Neural cell (in vitro differentiated cells): ENCODE data around the gene ARHGAP6. TPM values are rescaled to one million over a fixed set of nuclear protein-coding genes. Genes with fewer than 3 reads are reported as not detected.

Experiments
- H2AFZ ChIP-seq: fragments of 200-600, 300-800 bp; sonication (generic), shearing (Covaris generic); 2 replicates; pipeline ENCODE4 v1.6.0; 2014; ENCODE audit warnings: low read depth, mild to moderate bottlenecking, antibody characterized with exemption, low read length, moderate library complexity
- H3F3A ChIP-seq: fragments of 200-600 bp; shearing (Covaris generic); 2 replicates; pipeline ENCODE4 v1.6.1; 2016; ENCODE audit warnings: mild to moderate bottlenecking, moderate library complexity, mixed read lengths, antibody characterized with exemption, low read length; ENCODE audit not compliant: insufficient read depth, poor library complexity, severe bottlenecking
- H3K27ac ChIP-seq: fragments of 200-600, 300-800 bp; sonication (generic), shearing (Covaris generic); 2 replicates; pipeline ENCODE4 v1.5.1; 2014; ENCODE audit warnings: mild to moderate bottlenecking, low read length, moderate library complexity
- H3K27me3 ChIP-seq: fragments of 300-800, 200-600 bp; sonication (generic), shearing (Covaris generic); 2 replicates; pipeline ENCODE4 v1.6.0; 2014; ENCODE audit warnings: mild to moderate bottlenecking, low read depth, low read length, moderate library complexity; ENCODE audit not compliant: insufficient read depth
- H3K36me3 ChIP-seq: fragments of 300-800, 200-600 bp; sonication (generic), shearing (Covaris generic); 2 replicates; pipeline ENCODE4 v1.5.1; 2014; ENCODE audit warnings: mild to moderate bottlenecking, antibody characterized with exemption, low read length, moderate library complexity; ENCODE audit not compliant: insufficient read depth
- H3K4me2 ChIP-seq: fragments of 300-800, 200-600 bp; sonication (generic), shearing (Covaris generic); 2 replicates; pipeline ENCODE4 v1.6.0; 2014; ENCODE audit warnings: mild to moderate bottlenecking, low read length
- H3K4me3 ChIP-seq: fragments of 300-800, 200-600 bp; sonication (generic), shearing (Covaris generic); 2 replicates; pipeline ENCODE4 v1.5.1; 2014; ENCODE audit warnings: mild to moderate bottlenecking, low read length, moderate library complexity
- H3K79me2 ChIP-seq: fragments of 200-600 bp; shearing (Covaris generic); replicated peaks from 2 replicates; pipeline ENCODE4 v1.6.0; 2014; ENCODE audit warnings: mild to moderate bottlenecking, low read length, moderate library complexity; ENCODE audit not compliant: insufficient read depth
- H3K9ac ChIP-seq: fragments of 300-800, 200-600 bp; sonication (generic), shearing (Covaris generic); 2 replicates; pipeline ENCODE4 v1.6.1; 2016; ENCODE audit warnings: mild to moderate bottlenecking, low read length, mixed read lengths
- H3K9me2 ChIP-seq: fragments of 200-600 bp; shearing (Covaris generic); 2 replicates; pipeline ENCODE4 v1.6.1; 2016; ENCODE audit warnings: mild to moderate bottlenecking, low read length, mixed read lengths; ENCODE audit not compliant: insufficient read depth
- H3K9me3 ChIP-seq: fragments of 200-600, 300-800 bp; sonication (generic), shearing (Covaris generic); 2 replicates; pipeline ENCODE4 v1.6.1; 2016; ENCODE audit warnings: mild to moderate bottlenecking, mixed run types, low read length, moderate library complexity, mixed read lengths
- H4K20me1 ChIP-seq: fragments of 200-600 bp; shearing (Covaris generic); 2 replicates; pipeline ENCODE4 v1.6.1; 2016; ENCODE audit warnings: mild to moderate bottlenecking, mixed run types; ENCODE audit not compliant: insufficient read depth
- EP300 ChIP-seq: fragments of 450-650 bp; conservative IDR thresholded peaks from 2 replicates; pipeline ENCODE4 v1.6.1; 2014; ENCODE audit warnings: antibody characterized with exemption, mild to moderate bottlenecking, moderate library complexity; ENCODE audit not compliant: poor library complexity, severe bottlenecking
- EZH2 ChIP-seq: fragments of 200-600, 300-800 bp; shearing (Covaris generic), sonication (generic); IDR thresholded peaks from 2 replicates; pipeline ENCODE4 v1.6.1; 2014; ENCODE audit warnings: antibody characterized with exemption, low read length, borderline replicate concordance, mild to moderate bottlenecking; ENCODE audit not compliant: insufficient read depth, poor library complexity, severe bottlenecking
- MXI1 ChIP-seq: fragments of 450-650 bp; conservative IDR thresholded peaks from 2 replicates; pipeline ENCODE4 v1.6.1; 2014; ENCODE audit warnings: antibody characterized with exemption, mild to moderate bottlenecking; ENCODE audit not compliant: poor library complexity, severe bottlenecking
- POLR2AphosphoS5 ChIP-seq: IDR thresholded peaks from 2 replicates; pipeline ENCODE4 v1.6.1; 2012
- RAD21 ChIP-seq: fragments of 450-650 bp; conservative IDR thresholded peaks from 2 replicates; pipeline ENCODE4 v1.6.1; 2014; ENCODE audit warnings: antibody characterized with exemption, mild to moderate bottlenecking, moderate library complexity
- SMC3 ChIP-seq: fragments of 450-650 bp; conservative IDR thresholded peaks from 2 replicates; pipeline ENCODE4 v1.6.1; 2014; ENCODE audit warnings: antibody characterized with exemption, mild to moderate bottlenecking, moderate library complexity; ENCODE audit not compliant: poor library complexity
- TAF1 ChIP-seq: IDR thresholded peaks from 2 replicates; pipeline ENCODE4 v1.6.1; 2012; ENCODE audit warnings: low read depth
- polyA plus RNA-seq: library from polyadenylated mRNA; depleted of rRNA; stranded (reverse); fragments of >200 nt; gene quantifications from 2 replicates; pipeline ENCODE4 v1.2.3, GENCODE V29; 2014
- TF ChIP-seq, protein P1 (sequence below): IDR thresholded peaks from 2 replicates; pipeline ENCODE4 v1.6.1; 2012; ENCODE audit warnings: borderline replicate concordance
- TF ChIP-seq, protein P2 (sequence below): fragments of 450-650 bp; IDR thresholded peaks from 2 replicates; pipeline ENCODE4 v1.5.1; 2014; ENCODE audit warnings: antibody characterized with exemption, mild to moderate bottlenecking, moderate library complexity; ENCODE audit not compliant: poor library complexity, severe bottlenecking

Gene ARHGAP6
- polyA plus RNA-seq, 1 donor from 2014 or later = 0.40 TPM

DNA sequence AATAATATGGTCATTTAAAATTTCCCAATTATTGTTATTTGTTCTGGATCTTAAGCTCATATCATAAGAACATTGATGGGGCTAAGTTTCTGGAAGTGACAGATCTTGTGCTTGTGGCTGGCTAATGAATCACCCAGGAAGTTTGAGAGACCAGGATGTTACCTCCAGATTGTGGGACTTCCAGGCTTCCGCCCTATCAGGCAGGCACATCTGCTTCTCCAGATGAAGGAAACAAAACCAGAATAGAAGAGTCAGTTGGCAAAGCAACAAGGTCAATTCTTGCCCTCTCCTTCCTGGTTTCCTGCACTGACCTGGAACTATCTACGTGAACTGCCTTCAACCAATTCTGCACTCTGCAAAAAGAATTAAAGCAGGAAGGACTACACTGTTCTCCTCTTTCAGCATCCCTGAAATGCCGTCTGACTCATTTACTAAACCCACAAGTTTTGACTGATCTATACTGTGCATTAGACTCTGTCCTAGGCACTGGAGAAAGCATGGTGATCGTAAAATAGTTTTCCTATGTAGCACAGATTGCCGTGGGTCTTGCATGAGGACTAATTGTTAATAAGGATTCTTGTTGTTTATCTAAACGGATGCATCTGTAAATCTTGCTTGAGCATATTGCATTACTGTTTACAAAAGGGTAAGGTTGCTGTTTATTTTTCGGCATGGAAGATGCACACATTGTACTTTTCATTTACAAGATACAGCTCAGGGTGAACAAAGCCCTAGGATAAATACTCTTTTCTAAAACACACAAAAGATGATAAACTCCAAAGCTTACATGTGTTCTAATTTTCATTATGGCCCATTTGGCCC is 297.9 kb downstream of the ARHGAP6 start:
- no peaks in the 10 kb centered on the region for H3K27me3 ChIP-seq
- H3K27ac ChIP-seq = no peak overlapping the region
- H3K36me3 ChIP-seq = no peaks in the 10 kb centered on the region
- H3K4me2 ChIP-seq = no peak overlapping the region
- no peaks in the 10 kb centered on the region for H3K9me2 ChIP-seq
- no peaks in the 10 kb centered on the region for H3K9me3 ChIP-seq
- H3F3A ChIP-seq = no peaks in the 10 kb centered on the region
- TF ChIP-seq RAD21 = no peak
- TF ChIP-seq, protein P1, sequence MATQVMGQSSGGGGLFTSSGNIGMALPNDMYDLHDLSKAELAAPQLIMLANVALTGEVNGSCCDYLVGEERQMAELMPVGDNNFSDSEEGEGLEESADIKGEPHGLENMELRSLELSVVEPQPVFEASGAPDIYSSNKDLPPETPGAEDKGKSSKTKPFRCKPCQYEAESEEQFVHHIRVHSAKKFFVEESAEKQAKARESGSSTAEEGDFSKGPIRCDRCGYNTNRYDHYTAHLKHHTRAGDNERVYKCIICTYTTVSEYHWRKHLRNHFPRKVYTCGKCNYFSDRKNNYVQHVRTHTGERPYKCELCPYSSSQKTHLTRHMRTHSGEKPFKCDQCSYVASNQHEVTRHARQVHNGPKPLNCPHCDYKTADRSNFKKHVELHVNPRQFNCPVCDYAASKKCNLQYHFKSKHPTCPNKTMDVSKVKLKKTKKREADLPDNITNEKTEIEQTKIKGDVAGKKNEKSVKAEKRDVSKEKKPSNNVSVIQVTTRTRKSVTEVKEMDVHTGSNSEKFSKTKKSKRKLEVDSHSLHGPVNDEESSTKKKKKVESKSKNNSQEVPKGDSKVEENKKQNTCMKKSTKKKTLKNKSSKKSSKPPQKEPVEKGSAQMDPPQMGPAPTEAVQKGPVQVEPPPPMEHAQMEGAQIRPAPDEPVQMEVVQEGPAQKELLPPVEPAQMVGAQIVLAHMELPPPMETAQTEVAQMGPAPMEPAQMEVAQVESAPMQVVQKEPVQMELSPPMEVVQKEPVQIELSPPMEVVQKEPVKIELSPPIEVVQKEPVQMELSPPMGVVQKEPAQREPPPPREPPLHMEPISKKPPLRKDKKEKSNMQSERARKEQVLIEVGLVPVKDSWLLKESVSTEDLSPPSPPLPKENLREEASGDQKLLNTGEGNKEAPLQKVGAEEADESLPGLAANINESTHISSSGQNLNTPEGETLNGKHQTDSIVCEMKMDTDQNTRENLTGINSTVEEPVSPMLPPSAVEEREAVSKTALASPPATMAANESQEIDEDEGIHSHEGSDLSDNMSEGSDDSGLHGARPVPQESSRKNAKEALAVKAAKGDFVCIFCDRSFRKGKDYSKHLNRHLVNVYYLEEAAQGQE = no peak
- no peak for TF ChIP-seq MXI1
- TF ChIP-seq POLR2AphosphoS5 = no peak
- TF ChIP-seq, protein P2, sequence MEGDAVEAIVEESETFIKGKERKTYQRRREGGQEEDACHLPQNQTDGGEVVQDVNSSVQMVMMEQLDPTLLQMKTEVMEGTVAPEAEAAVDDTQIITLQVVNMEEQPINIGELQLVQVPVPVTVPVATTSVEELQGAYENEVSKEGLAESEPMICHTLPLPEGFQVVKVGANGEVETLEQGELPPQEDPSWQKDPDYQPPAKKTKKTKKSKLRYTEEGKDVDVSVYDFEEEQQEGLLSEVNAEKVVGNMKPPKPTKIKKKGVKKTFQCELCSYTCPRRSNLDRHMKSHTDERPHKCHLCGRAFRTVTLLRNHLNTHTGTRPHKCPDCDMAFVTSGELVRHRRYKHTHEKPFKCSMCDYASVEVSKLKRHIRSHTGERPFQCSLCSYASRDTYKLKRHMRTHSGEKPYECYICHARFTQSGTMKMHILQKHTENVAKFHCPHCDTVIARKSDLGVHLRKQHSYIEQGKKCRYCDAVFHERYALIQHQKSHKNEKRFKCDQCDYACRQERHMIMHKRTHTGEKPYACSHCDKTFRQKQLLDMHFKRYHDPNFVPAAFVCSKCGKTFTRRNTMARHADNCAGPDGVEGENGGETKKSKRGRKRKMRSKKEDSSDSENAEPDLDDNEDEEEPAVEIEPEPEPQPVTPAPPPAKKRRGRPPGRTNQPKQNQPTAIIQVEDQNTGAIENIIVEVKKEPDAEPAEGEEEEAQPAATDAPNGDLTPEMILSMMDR = no peak
- no peak for TF ChIP-seq TAF1
- no peak for TF ChIP-seq SMC3
- TF ChIP-seq EZH2 = no peak
- no peak for TF ChIP-seq EP300
- H3K79me2 ChIP-seq = no peaks in the 10 kb centered on the region
- no peak overlapping the region for H2AFZ ChIP-seq
- H3K4me3 ChIP-seq = no peak overlapping the region
- no peaks in the 10 kb centered on the region for H4K20me1 ChIP-seq
- no peak overlapping the region for H3K9ac ChIP-seq

DNA sequence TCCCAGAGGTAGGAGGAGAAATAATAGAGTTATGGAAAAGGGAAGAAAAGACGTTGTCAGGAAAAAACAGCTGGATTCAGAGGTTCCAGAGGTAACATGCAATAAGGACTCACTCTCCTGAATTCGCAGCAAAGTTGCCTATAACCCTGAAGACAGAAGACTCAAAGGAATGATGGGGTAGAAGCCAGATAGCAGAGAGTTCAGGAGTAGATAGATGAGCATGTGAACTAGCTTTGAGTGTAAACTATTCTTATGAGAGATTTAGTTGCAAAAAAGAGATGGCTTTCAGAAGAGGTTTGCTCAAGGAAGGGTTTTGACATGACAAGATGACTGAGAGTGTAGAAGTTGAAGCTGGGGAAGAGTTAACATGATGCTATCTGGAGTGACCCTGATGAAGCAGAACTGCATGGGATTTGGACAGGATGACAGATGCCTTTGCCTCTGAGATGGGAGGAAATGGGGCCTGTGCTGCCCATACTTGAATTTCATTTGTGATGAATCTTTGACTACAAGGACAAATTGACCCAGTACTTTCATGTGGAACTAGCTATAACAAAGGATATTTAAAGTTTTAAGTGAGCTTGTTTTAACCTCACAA is 298.6 kb downstream of the ARHGAP6 start:
- H3K79me2 ChIP-seq = no peaks in the 10 kb centered on the region
- H3K27me3 ChIP-seq = no peaks in the 10 kb centered on the region
- no peak overlapping the region for H2AFZ ChIP-seq
- no peaks in the 10 kb centered on the region for H3K9me2 ChIP-seq
- H4K20me1 ChIP-seq = no peaks in the 10 kb centered on the region
- no peaks in the 10 kb centered on the region for H3F3A ChIP-seq
- TF ChIP-seq MXI1 (no peak), POLR2AphosphoS5 (no peak), TAF1 (no peak), RAD21 (no peak), EZH2 (no peak), EP300 (no peak), SMC3 (no peak)
- TF ChIP-seq, protein P2 = no peak
- TF ChIP-seq, protein P1 = no peak
- H3K4me2 ChIP-seq = no peak overlapping the region
- H3K36me3 ChIP-seq = no peaks in the 10 kb centered on the region
- no peak overlapping the region for H3K27ac ChIP-seq
- no peak overlapping the region for H3K9ac ChIP-seq
- H3K4me3 ChIP-seq = no peak overlapping the region
- no peaks in the 10 kb centered on the region for H3K9me3 ChIP-seq
